ENCODE data around the gene ANKRD34A.

Gene ANKRD34A

DNA sequence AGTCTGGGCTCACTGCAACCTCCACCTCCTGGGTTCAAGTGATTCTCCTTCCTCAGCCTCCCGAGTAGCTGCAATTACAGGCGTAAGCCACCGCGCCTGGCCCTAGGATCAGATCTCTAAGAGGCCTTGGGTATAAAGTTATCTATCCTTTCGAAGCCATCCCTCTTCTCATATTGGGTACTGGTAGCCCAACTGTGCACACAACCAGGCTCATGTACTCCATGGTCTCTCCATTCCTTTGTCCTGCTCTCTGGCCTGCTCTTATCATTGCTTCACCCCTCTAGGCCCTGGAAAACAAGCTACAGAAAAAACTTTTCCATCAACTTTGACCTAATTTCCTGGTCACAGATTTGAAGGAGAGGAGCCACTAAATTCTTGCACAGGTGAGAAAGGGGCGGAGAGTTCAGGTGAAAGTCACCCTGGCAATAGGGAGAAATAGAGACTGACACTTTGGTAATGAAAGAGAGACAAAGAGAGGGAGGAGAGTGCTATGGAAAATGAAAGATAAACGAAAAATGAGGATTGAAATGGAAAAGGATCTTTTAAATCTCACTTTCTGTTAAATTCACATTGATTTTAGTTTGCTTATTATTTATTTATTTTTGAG, 26.0 kb upstream of the ANKRD34A start:
- DNase-seq = no peak

- DNase-seq = no peak
Observed at GRCh38 chr1:145988773-145989172, 24.4 kb upstream of the ANKRD34A start.

DNA sequence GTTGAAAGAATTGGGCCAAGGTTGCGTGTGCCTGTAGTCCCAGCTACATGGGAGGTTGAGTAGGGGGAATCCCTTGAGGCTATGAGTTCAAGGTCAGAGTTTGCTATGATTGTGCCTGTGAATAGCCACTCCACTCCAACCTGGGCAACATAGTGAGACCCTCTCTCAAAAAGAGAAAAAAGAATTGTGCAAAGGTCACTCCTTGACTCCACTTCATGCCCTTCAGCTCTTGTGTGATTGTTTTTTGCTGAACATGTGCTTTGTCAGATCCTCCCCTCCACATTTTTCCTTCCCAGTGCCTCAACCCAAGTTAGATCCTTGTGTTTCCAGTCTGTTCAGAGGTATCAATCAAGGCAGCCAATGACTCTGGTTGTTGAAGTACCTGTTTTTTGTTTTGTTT, 23.6 kb upstream of the ANKRD34A start:
- DNase-seq = no peak

- DNase-seq = no peak
Observed at GRCh38 chr1:145986551-145986950, 22.2 kb upstream of the ANKRD34A start.

GRCh38 chr1:145985502-145986439, 21.4 kb upstream of the ANKRD34A start:
- DNase-seq = no peak

DNA sequence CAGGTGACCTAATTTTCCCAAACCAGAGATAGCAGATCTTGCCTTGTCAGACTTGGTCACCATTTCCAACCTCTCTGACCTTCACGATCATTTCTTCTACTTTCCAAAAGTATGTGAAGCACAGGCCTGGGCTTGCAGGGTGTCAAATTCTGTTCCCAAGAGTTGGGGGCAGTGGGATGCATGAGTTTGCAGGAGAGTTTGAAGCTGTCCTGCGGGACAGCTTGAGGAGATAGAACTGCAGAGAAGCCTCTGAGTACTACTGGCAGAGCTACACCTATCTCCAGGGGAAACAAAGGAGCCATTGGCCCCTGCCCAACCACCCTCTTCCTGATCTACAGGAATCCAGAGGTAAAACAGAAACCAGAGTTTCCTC, 20.7 kb upstream of the ANKRD34A start:
- DNase-seq = no peak

DNA sequence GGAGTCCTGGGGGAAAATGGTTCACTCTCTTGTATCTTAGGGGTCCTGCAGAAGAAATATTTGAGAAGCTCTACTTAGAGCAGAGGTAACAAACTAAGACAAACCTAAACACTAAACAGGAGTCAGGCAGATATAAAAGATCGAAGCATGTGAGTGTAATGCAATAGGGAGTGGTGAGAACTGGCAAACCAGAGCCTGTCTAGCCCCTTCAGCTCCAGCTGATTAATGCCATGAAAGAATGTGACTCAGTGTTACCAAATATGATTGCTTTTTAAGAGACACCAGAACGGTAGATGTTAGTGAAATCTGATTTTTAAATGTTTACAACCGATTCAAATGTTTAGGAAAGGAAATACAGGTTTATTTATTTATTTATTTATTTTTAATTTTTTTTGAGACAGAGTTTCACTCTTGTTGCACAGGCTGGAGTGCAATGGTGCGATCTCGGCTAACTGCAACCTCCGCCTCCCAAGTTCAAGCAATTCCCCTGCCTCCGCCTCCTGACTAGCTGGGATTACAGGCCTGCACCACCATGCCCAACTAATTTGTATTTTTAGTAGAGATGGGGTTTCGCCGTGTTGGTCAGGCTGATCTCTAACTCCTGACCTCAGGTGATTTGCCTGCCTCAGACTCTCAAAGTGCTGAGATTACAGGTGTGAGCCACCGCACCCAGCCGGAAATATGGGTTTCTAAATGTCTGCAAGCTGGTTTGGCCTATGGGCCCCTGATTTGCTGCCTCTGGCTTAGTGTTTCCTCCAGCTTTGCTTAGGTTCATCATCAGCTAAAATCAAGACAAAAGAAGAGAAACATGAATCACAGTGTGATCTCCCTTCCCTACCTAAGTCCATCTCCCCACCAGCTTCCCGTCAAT, 19.8 kb upstream of the ANKRD34A start:
- no peak for DNase-seq

GRCh38 chr1:145983206-145983675, 18.9 kb upstream of the ANKRD34A start:
- no peak for DNase-seq

DNA sequence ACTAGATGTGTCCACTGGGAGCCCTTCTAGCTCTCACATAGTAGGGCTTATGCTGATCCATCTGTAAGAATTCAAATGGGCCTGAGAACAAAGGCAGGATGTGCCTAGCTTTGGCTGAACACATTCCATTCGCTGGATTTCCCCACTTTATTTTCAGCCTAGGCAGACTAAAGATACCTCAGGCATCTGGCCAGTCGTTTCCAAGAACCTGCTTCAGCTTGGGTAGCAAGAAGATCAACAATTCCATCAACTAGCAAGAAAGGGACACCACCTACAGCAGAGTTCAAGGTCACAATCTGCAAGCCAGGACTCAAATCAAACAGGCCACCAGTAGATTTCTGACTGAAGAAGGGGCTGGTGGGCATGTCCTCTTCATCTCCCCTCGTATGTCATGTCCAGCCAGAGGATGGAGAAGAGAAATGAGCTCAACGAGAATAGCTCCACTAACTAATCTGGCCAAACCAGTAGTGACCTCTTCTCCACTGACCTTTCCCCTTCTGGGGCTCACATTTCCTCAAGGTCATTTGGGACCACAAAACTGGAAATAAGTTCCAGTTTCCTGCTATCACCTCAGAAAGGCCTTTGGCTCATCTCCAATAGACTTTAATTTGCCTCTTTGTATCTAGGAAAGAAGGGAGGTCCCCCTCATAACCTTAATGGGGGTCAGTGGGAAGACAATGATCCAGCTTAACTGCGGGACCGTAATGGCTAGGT, 17.8 kb upstream of the ANKRD34A start:
- no peak for DNase-seq

DNA sequence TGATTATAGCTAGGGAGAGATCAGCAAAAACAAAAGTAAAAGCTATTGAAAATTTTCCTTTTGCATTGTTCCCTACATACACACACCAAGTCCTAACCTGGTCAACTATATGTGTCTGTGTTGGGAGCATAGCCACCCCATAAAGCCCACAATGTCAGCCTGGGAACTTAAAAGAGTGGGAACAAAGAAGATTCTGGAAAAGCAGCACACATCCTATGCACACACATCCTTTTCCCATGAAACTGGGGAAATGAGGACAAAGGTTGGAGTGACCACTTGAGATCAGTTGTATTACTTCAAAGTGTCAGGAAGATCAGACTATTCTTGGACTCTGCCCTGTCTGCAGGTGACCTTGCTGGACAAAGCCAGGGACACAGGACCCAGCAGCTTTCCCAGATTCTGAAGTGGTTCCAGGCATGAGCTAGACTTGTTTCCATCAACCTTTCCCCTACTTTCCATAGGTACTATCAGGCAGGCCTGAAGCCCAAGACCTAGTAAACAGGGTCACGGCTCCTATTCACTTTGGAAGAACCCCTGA, 16.2 kb upstream of the ANKRD34A start:
- no peak for DNase-seq

DNA sequence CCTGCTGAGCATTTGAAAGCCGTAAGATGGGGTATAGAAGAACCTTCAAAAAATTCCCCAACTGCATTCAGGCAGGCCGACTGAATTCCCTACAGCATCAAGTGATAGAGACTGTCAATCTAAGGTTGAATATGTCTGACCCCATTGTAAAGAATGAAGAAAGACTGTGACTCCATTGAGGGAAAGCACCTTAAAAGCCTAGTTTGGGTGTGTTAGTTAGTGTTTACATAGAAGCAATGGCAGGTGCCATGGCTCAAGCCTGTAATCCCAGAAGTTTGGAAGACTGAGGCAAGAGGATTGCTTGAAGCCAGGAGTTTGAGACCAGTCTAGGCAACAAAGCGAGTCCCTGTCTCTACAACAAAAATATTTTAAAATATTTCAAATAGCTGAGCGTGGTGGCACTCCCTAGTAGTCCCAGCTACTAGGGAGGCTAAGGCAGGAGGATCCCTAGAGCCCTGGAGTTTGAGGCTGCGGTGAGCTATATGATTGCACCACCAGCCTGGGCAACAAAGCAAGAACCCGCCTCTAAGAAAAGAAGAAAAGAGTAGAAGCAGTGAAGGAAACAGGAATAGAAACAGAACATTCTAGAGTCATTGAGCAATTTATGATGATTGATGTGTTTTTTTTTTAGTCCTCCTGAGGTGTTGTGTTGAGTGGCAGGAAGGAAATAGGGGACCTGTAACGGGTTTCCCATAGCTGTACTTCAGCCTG, 15.5 kb upstream of the ANKRD34A start:
- no peak for DNase-seq

- DNase-seq = peak; percentile 84
Observed at GRCh38 chr1:145978854-145979745, 14.7 kb upstream of the ANKRD34A start.

DNA sequence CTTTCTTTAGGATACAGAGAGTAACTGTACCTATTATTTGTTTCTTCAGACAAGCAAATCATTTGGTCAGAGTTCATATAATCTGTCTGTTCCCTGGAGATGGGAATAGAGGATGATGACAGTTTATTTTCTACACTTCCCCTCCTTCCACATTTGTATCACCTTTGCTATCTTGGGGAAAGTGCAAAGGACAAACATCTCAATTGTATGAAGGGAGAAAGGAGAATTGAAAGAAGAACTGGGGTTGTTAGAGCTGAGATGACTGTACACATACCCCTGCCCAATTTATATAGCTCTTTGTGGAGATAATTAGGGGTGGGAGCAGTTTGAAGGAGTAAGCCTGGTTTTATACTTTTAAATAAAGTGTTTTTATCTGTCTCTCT, 14.1 kb upstream of the ANKRD34A start:
- no peak for DNase-seq

GRCh38 chr1:145977486-145978470, 13.4 kb upstream of the ANKRD34A start:
- peak; percentile 79 for DNase-seq

GRCh38 chr1:145977016-145977415, 12.6 kb upstream of the ANKRD34A start:
- no peak for DNase-seq

GRCh38 chr1:145975216-145975615, 10.8 kb upstream of the ANKRD34A start:
- no peak for DNase-seq

GRCh38 chr1:145974721-145975120, 10.3 kb upstream of the ANKRD34A start:
- DNase-seq = no peak

DNA sequence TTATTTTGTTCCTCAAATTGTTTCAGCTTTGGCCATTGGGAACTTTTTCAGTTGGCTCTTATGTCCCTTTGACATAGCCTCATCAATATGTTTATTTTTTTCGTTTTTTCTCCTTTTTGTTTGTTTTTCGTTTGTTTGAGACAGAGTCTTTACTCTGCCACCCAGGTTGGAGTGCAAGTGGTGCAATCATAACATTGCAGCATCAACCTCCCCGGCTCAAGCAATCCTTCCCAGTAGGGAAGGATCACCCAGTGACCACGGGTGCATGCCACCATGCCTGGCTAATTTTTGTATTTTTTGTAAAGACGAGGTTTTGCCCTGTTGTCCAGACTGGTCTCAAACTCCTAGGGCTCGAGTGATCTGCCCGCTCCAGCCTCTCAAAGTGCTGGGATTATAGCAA, 8.2 kb upstream of the ANKRD34A start:
- DNase-seq = no peak

DNA sequence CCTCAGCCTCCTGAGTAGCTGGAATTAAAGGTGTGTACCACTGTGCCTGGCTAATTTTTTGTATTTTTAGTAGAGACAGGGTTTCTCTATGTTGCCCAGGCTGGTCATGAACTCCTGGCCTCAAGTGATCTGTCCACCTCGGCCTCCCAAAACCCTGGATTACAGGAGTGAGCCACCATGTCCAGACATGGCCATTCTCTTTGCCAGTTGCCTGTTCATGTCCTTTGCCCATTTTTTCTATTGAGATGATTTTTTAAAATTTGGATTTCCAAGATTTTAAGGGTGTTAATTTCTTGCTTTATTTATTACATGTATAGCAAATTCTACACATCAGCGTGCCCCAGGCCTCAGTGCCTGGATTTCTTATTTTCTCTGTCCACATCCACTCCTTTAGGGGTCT, 2.9 kb upstream of the ANKRD34A start:
- DNase-seq = no peak
